Ovary (tissue), 9 donors: ENCODE measurements around the gene ADAR. TPM values are rescaled to one million over a fixed set of nuclear protein-coding genes. Genes with fewer than 3 reads are reported as not detected.

Experiments used
- DNase-seq, 5 donors: peaks; one replicate each; pipeline ENCODE4 v3.0.0-alpha.2; 2019 to 2020
- H3K27ac ChIP-seq, 2 donors: fragments of 200-600 bp; one replicate each; pipeline versions ENCODE4 v1.5.1 to v1.8.0; 2019 to 2022
- H3K27me3 ChIP-seq: fragments of 200-600 bp; one replicate; pipeline ENCODE4 v1.8.0; 2022
- H3K36me3 ChIP-seq: fragments of 200-600 bp; sonication (generic); one replicate; pipeline ENCODE4 v1.5.1; 2019
- H3K4me1 ChIP-seq: one replicate; pipeline ENCODE4 v1.8.1; 2013; ENCODE audit warnings: mild to moderate bottlenecking, moderate library complexity; ENCODE audit not compliant: insufficient read depth
- H3K4me3 ChIP-seq: fragments of 200-600 bp; sonication (generic); one replicate; pipeline ENCODE4 v1.5.1; 2017
- H3K9me3 ChIP-seq, 2 donors: fragments of 200-600 bp in 1 of 2; sonication (generic) in 1 of 2; one replicate each; pipeline versions ENCODE4 v1.5.1 to v1.8.1; 2013 to 2019; ENCODE audit warnings: mild to moderate bottlenecking in 1 of 2, moderate library complexity in 1 of 2
- CTCF ChIP-seq, 3 donors: fragments of 450-650 bp in 2 of 3; fragments of 200-600 bp in 1 of 3; IDR thresholded peaks; one replicate each; pipeline versions ENCODE4 v1.5.1 to v1.8.0; 2016 to 2022; ENCODE audit warnings: antibody characterized with exemption in 3 of 3, mild to moderate bottlenecking in 1 of 3
- EP300 ChIP-seq: sonication (generic); formaldehyde crosslinking; IDR thresholded peaks from one replicate; pipeline ENCODE4 v1.6.1; 2017; ENCODE audit warnings: antibody characterized with exemption
- POLR2A ChIP-seq: fragments of 450-650 bp; IDR thresholded peaks from one replicate; pipeline ENCODE4 v1.6.1; 2017; ENCODE audit warnings: antibody characterized with exemption, mild to moderate bottlenecking, moderate library complexity
- WGBS, 3 donors: extraction: QIAGEN DNeasy Blood & Tissue Kit in 1 of 3; methylation state at CpG; one replicate each; pipeline versions ENCODE4 v1.1.5 to v1.1.7; 2013 to 2017; 5-methylcytosine and 5-hydroxymethylcytosine counted together
- intact Hi-C, 4 donors: fragments of 100-400 bp; cut with DNase I; formaldehyde crosslinking; loops; one replicate each; pipeline versions ENCODE4 v1.11.0 to v1.15.1; 2022 to 2023
- polyA plus RNA-seq, 2 donors: library from polyadenylated mRNA; stranded (reverse); fragments of 200-250 nt in 1 of 2; fragments of 350-450 nt in 1 of 2; fragmentation: Illumina TruSeq in 1 of 2; extraction: RNeasy Lipid Tissue Mini Kit (QIAGEN cat#74804) in 1 of 2; gene quantifications; one replicate each; pipeline ENCODE4 v1.2.3, GENCODE V29; 2013 to 2014
- total RNA-seq, 7 donors: library from RNA; depleted of rRNA in 2 of 7; stranded (reverse); fragments of >200 nt in 2 of 7; fragmentation: NEBNext Ultra II Directional in 3 of 7; extraction: Animal tissue kit (Norgen Biotek cat#: 25700) in 3 of 7; gene quantifications; one replicate each; pipeline versions ENCODE4 v1.1.0 to v1.2.4, GENCODE V29; 2016 to 2023
- donor health status: DM: no; HTN: no; CAD: no; lungs with moderate emphysema.
- donor health status: DM: no; HTN: no; CAD: no.
- donor health status: Bipolar disorder and iron deficiency.
- donor health status: DM: yes; HTN: yes; CAD: no.
- donor health status: DM: no; HTN: no; CAD: no.
- donor health status: DM: yes; HTN: yes; CAD: no.

Gene ADAR
- total and polyA plus RNA-seq, 9 donors = 45.0 to 184 (median 134) TPM

- peaks cover 9% of the 10 kb centered on the region for H3K4me1 ChIP-seq
- 0 to 2% (median 1%) methylated on average over 15 to 68 of the region's 69 CpGs for WGBS, 3 donors
- H3K27me3 ChIP-seq = no peaks in the 10 kb centered on the region
- no peaks in the 10 kb centered on the region for H3K9me3 ChIP-seq
- TF ChIP-seq POLR2A = no peak
- TF ChIP-seq CTCF (IDR thresholded peaks at IDR 0.05) = no peak
- no peak for TF ChIP-seq EP300
- DNase-seq = peak; percentile 53 to 77 (median 68)
- no peaks in the 10 kb centered on the region for H3K36me3 ChIP-seq
- intact Hi-C loops = loop anchor here in 3 of 4 donors (5.0 to 10.0 kb wide), 4 partner anchors 153 to 527 kb away; partner anchors contain the start of genes IL6R (in 1 of the 3) and KCNN3 (in 1 of the 3)
- peak within 1 kb of the TSS; percentile 94 for H3K4me3 ChIP-seq
- peak within 1 kb of the TSS; percentile 58 to 75 for H3K27ac ChIP-seq
Observed at GRCh38 chr1:154557939-154558719, 49.9 kb downstream of the ADAR start, which contains the start of gene UBE2Q1. Gene UBE2Q1, minus strand, starts transcription at chr1:154558662. Its CDS starts 109 bp downstream, at chr1:154558553.

GRCh38 chr1:154557248-154557938 is 50.6 kb downstream of the ADAR start:
- H3K4me1 ChIP-seq = peaks cover 9% of the 10 kb centered on the region
- 8 to 10% (median 9%) methylated on average over 7 of the region's 7 CpGs for WGBS, 3 donors

GRCh38 chr1:154556422-154556821 is 51.6 kb downstream of the ADAR start:
- Histone ChIP-seq H3K27me3 (no peaks in the 10 kb centered on the region), H3K4me3 (peak overlapping the region; percentile 94), H3K4me1 (peaks cover 9% of the 10 kb centered on the region), H3K36me3 (peaks cover 3% of the 10 kb centered on the region), H3K27ac (no peak overlapping the region), H3K9me3 (no peaks in the 10 kb centered on the region)
- WGBS, 3 donors = 0 to 3% (median 2%) methylated on average over 4 of the region's 4 CpGs
- TF ChIP-seq EP300 (no peak), POLR2A (no peak), CTCF (IDR thresholded peaks at IDR 0.05) (no peak)
- no peak for DNase-seq
- intact Hi-C loops = loop anchor here in 3 of 4 donors (5.0 to 10.0 kb wide), 4 partner anchors 152 to 528 kb away; partner anchors contain the start of genes IL6R (in 1 of the 3) and KCNN3 (in 1 of the 3)

More at GRCh38 chr1:154557248-154557938, 50.6 kb downstream of the ADAR start:
- DNase-seq = no peak
- TF ChIP-seq EP300 = no peak
- TF ChIP-seq CTCF (IDR thresholded peaks at IDR 0.05) = no peak
- no peak for TF ChIP-seq POLR2A
- H3K4me3 ChIP-seq = peak overlapping the region; percentile 94
- peaks cover 2% of the 10 kb centered on the region for H3K36me3 ChIP-seq
- intact Hi-C loops = loop anchor here in 3 of 4 donors (5.0 to 10.0 kb wide), 4 partner anchors 153 to 527 kb away; partner anchors contain the start of genes IL6R (in 1 of the 3) and KCNN3 (in 1 of the 3)
- H3K27me3 ChIP-seq = no peaks in the 10 kb centered on the region
- no peaks in the 10 kb centered on the region for H3K9me3 ChIP-seq
- no peak overlapping the region for H3K27ac ChIP-seq
